ENCODE data around the gene CHGA.

Gene CHGA

DNA sequence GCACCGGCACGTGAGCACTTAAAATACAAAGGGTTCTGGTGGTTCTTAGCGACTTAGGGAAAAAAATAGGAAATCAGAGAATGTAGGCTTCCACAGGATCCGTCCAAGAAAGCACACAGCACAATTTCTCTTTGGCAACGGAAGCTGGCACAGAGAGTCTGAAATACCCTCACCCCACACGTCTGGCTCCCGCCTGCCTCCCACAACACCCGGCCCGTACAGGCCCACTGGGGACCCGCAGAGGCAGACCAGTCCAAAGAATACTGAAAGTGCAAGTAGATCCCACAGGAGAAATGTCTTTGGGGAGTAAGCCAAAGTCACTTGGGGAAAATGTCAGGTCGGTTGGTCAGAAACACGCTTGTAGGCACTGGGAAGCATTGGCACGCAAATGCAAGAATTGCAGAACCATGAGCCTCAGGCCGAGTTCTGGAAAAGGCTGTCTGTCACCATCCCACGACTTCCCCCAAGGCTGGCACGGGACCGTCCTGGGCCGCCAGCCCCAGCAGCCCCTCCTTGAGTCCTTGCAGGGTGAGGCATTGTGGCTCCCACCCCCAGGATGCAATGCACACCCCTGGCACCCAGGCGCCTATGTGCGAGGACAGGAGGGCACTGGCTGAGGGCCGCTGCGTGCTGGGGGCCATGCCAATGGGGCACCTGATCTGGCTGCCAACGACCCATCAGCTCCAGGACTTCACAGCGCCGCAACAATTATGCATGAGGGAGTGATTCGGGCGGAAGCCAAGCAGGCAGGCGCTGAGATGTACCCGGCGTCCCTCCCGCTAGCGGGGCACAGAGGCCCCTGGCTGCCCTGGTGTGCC is 29.7 kb downstream of the CHGA start:
- Histone ChIP-seq H3K9ac (ENCODE audit: low read depth, low read length) (no peak overlapping the region), H4K20me1 (ENCODE audit: insufficient read depth, low read length) (peaks cover 7% of the 10 kb centered on the region), H3K27me3 (ENCODE audit: insufficient read depth, low read length, poor library complexity) (no peaks in the 10 kb centered on the region), H2AFZ (ENCODE audit: low read depth, low read length) (no peak overlapping the region), H3K27ac (ENCODE audit: low read length) (no peak overlapping the region), H3K4me2 (ENCODE audit: insufficient read depth, low read length) (no peak overlapping the region), H3K36me3 (ENCODE audit: insufficient read depth, low read length) (peaks cover 49% of the 10 kb centered on the region), H3K79me2 (ENCODE audit: insufficient read depth, low read length) (no peaks in the 10 kb centered on the region), H3K4me3 (ENCODE audit: low read depth in 1 of 2, low read length in 2 of 2) (no peak overlapping the region), H3K4me1 (ENCODE audit: insufficient read depth, low read length) (no peaks in the 10 kb centered on the region), H3K9me3 (ENCODE audit: insufficient read depth, low read length, severe bottlenecking) (no peaks in the 10 kb centered on the region)
- no peak for ATAC-seq (ENCODE audit: insufficient read depth, low read depth)
- no peak for DNase-seq
- no peak for TF ChIP-seq EZH2 (IDR thresholded peaks at IDR 0.05; ENCODE audit: borderline replicate concordance, low read depth, low read length, severe bottlenecking)
- TF ChIP-seq, protein P1, sequence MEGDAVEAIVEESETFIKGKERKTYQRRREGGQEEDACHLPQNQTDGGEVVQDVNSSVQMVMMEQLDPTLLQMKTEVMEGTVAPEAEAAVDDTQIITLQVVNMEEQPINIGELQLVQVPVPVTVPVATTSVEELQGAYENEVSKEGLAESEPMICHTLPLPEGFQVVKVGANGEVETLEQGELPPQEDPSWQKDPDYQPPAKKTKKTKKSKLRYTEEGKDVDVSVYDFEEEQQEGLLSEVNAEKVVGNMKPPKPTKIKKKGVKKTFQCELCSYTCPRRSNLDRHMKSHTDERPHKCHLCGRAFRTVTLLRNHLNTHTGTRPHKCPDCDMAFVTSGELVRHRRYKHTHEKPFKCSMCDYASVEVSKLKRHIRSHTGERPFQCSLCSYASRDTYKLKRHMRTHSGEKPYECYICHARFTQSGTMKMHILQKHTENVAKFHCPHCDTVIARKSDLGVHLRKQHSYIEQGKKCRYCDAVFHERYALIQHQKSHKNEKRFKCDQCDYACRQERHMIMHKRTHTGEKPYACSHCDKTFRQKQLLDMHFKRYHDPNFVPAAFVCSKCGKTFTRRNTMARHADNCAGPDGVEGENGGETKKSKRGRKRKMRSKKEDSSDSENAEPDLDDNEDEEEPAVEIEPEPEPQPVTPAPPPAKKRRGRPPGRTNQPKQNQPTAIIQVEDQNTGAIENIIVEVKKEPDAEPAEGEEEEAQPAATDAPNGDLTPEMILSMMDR (IDR thresholded peaks at IDR 0.05; ENCODE audit: borderline replicate concordance, extremely low read depth, low read length, poor library complexity, severe bottlenecking): no peak

DNA sequence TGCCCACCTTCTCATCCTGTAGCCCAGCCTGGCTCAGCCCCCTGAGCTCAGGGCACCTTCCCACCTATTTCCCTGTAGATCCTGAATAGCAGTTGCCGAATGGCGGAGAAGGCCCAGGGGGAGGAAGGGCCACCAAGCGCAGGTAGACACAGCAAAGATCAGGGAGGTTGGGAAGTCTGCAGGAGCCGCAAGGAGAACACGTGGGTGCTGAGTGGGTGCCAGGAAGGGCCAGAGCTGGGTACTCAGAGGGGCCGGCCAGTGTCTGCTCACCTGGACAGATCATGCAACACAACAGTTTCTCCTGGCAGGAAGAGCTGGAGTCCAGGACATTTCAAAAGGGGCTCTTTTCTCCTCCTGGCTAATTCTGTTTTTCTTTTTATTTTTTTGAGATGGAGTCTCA is 30.6 kb downstream of the CHGA start:
- H3K4me3 ChIP-seq (ENCODE audit: low read depth in 1 of 2, low read length in 2 of 2): no peak overlapping the region
- H3K4me1 ChIP-seq (ENCODE audit: insufficient read depth, low read length): no peaks in the 10 kb centered on the region
- no peaks in the 10 kb centered on the region for H3K79me2 ChIP-seq (ENCODE audit: insufficient read depth, low read length)
- no peak overlapping the region for H3K27ac ChIP-seq (ENCODE audit: low read length)
- H4K20me1 ChIP-seq (ENCODE audit: insufficient read depth, low read length): peaks cover 7% of the 10 kb centered on the region
- no peak overlapping the region for H3K9ac ChIP-seq (ENCODE audit: low read depth, low read length)
- TF ChIP-seq, protein P1 (IDR thresholded peaks at IDR 0.05; ENCODE audit: borderline replicate concordance, extremely low read depth, low read length, poor library complexity, severe bottlenecking): no peak
- no peak for TF ChIP-seq EZH2 (IDR thresholded peaks at IDR 0.05; ENCODE audit: borderline replicate concordance, low read depth, low read length, severe bottlenecking)
- H3K4me2 ChIP-seq (ENCODE audit: insufficient read depth, low read length): no peak overlapping the region
- DNase-seq (no peak), ATAC-seq (ENCODE audit: insufficient read depth, low read depth) (no peak)
- H3K9me3 ChIP-seq (ENCODE audit: insufficient read depth, low read length, severe bottlenecking): no peaks in the 10 kb centered on the region
- H2AFZ ChIP-seq (ENCODE audit: low read depth, low read length): no peak overlapping the region
- H3K27me3 ChIP-seq (ENCODE audit: insufficient read depth, low read length, poor library complexity): no peaks in the 10 kb centered on the region
- H3K36me3 ChIP-seq (ENCODE audit: insufficient read depth, low read length): peaks cover 53% of the 10 kb centered on the region

- H3K9ac ChIP-seq (ENCODE audit: low read depth, low read length): no peak overlapping the region
- H3K79me2 ChIP-seq (ENCODE audit: insufficient read depth, low read length): no peaks in the 10 kb centered on the region
- H3K4me3 ChIP-seq (ENCODE audit: low read depth in 1 of 2, low read length in 2 of 2): no peak overlapping the region
- no peaks in the 10 kb centered on the region for H3K9me3 ChIP-seq (ENCODE audit: insufficient read depth, low read length, severe bottlenecking)
- ATAC-seq (ENCODE audit: insufficient read depth, low read depth): no peak
- H3K4me1 ChIP-seq (ENCODE audit: insufficient read depth, low read length): no peaks in the 10 kb centered on the region
- H3K4me2 ChIP-seq (ENCODE audit: insufficient read depth, low read length): no peak overlapping the region
- peaks cover 51% of the 10 kb centered on the region for H3K36me3 ChIP-seq (ENCODE audit: insufficient read depth, low read length)
- H4K20me1 ChIP-seq (ENCODE audit: insufficient read depth, low read length): peaks cover 7% of the 10 kb centered on the region
- DNase-seq: no peak
- H2AFZ ChIP-seq (ENCODE audit: low read depth, low read length): no peak overlapping the region
- no peak overlapping the region for H3K27ac ChIP-seq (ENCODE audit: low read length)
- H3K27me3 ChIP-seq (ENCODE audit: insufficient read depth, low read length, poor library complexity): no peaks in the 10 kb centered on the region
- TF ChIP-seq, protein P1 (IDR thresholded peaks at IDR 0.05; ENCODE audit: borderline replicate concordance, extremely low read depth, low read length, poor library complexity, severe bottlenecking): no peak
- TF ChIP-seq EZH2 (IDR thresholded peaks at IDR 0.05; ENCODE audit: borderline replicate concordance, low read depth, low read length, severe bottlenecking): no peak
These were observed 32.0 kb downstream of the CHGA start for GRCh38 chr14:92954933-92955332.

Data from DND-41 (cell line).